HG03025 (cell line): ENCODE measurements around the gene KBTBD4.

ENCODE experiments used
- ATAC-seq: cut with Tn5 transposase; IDR thresholded peaks from one replicate; pipeline ENCODE4 v1.9.1; 2021; ENCODE audit warnings: mild to moderate bottlenecking, moderate library complexity; ENCODE audit not compliant: unreplicated experiment, low FRiP score

Gene KBTBD4

GRCh38 chr11:47578524-47579494 is at the start of gene KBTBD4, which contains the start of gene NDUFS3:
KBTBD4 (minus strand) TSS chr11:47578970; CDS start chr11:47578951, 19 bp downstream.
NDUFS3 (plus strand) TSS chr11:47579074; CDS start chr11:47579092, 18 bp downstream.
- peak; percentile 88 for ATAC-seq

DNA sequence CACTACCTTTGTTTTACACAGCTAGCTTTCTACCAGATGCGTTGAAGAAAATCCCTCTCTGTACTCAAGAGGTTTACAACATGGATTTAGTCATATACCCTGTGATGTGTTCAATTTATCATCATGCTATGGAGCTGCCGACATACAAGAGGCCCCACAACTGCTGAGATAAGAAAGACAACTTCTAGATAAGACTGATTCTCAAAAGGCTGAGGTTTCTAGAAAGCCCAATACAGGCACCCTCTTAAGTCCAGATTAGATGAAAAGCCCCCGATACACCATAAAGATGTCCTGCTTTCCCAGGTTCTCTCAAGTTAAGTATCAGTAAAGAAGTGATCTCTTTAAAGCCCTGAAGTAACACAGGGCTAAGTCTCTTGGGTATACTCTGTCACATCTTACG is 49.3 kb upstream of the KBTBD4 start:
- no peak for ATAC-seq

DNA sequence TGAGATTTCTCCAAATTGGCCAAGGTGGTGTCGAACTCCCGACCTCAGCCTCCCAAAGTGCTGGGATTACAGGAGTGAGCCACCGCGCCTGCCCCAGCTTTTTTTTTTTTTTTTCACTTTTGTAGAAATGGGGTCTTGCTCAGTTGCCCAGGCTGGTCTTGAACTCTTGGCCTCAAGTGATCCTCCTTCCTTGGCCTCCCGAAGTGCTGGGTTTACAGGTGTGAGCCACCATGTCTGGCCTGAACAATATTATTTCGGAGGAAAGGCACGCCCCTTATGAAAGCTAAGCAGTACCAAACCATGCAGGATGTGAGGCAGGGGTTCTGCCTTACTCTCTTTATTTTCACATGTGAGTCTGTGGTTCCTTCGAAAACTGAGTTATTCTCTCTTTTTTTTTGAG is 47.5 kb upstream of the KBTBD4 start:
- ATAC-seq, result no peak

DNA sequence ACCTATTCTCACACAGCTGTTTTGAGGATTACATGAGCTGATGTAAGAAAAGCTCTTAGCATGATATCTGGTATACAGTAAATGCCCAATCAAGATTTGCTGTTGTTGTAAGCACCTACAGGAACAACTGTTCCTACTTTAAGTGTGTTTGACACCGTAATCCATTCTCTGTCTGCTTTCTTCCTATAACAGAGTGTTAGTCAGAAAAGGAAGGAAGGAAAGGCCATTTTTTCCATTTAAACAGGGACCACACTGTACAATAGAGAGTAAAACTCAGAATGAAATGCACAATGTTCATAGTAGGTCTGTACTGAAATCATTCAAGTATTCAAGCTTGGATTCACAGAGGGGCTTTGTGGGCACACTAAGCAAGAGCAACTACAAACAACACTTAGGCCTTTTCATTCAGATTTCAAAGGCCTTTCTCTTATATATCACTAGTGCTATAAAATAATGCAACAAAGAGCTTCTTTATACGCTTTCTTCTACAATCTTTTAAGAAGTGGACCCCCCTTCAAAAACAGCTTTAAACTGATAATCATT is 42.1 kb upstream of the KBTBD4 start:
- no peak for ATAC-seq

DNA sequence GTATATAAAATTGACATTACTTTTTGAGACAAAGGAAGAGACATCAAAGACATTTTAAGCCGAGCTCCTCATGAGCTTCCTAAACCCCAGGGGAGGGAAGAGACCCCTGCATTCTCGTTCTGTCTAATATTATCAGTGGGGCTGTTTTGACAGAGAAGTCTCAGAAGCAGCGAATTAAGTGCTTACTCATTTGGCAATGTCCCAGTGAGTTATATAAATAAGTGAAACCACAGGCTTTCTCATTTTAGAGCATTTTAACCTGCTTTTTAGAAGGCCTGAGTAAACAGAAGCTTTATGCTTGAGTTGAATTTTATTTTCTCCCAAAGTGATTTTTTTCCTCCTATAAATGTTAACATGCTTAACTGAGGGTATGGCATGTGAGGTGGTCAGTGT is 38.6 kb upstream of the KBTBD4 start:
- ATAC-seq, result no peak

GRCh38 chr11:47616726-47617416 is 38.1 kb upstream of the KBTBD4 start:
- ATAC-seq, result no peak

- ATAC-seq, result no peak
Observed at GRCh38 chr11:47615249-47615648, 36.5 kb upstream of the KBTBD4 start.

DNA sequence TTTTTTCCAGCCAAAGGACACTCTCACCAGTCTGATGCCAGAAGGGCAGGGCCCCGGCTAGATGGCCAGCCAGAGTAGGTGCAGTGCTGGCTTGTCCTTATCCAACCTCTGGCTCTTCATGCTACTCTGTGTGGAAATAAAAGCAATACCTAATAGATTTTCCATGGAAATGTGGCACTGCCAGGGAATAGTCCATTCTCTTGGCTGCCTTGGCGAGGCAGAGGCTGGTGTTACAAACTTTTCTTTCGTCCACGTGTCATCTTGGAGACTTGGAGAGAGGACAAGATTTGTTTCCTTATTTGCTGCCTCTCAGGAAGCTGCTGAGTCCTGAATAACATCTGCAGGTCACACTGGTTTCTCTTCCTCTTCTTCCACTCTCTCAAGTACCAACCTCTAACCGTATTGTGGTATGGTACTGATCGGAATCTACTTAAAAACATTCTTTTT is 32.6 kb upstream of the KBTBD4 start:
- peak; percentile 88 for ATAC-seq

- ATAC-seq, result no peak
Observed at GRCh38 chr11:47609675-47610074, 30.9 kb upstream of the KBTBD4 start.

- no peak for ATAC-seq
Observed at GRCh38 chr11:47607380-47607779, 28.6 kb upstream of the KBTBD4 start.

DNA sequence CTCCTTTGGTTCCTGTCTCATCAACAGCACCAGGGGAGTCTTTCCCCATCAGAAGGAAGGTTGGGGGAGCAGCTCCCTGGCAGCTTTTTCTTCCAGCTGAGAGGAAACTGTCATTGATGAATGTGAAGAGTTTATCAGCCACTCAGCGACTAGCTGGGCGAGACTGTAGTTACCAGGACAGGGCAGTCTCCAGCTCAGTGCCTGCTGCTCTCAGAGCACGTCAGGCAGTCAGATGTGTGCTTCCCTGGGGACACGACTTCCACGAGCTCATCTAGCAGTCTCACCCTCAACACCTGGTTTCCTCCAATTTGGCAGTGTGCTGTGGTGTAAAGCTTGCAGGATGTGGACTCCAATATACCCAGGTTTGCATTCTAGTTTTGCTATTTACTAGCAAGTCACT is 28.0 kb upstream of the KBTBD4 start:
- no peak for ATAC-seq

- ATAC-seq, result no peak
Observed at GRCh38 chr11:47605921-47606320, 27.2 kb upstream of the KBTBD4 start.

- no peak for ATAC-seq
Observed at GRCh38 chr11:47603295-47603694, 24.5 kb upstream of the KBTBD4 start.

DNA sequence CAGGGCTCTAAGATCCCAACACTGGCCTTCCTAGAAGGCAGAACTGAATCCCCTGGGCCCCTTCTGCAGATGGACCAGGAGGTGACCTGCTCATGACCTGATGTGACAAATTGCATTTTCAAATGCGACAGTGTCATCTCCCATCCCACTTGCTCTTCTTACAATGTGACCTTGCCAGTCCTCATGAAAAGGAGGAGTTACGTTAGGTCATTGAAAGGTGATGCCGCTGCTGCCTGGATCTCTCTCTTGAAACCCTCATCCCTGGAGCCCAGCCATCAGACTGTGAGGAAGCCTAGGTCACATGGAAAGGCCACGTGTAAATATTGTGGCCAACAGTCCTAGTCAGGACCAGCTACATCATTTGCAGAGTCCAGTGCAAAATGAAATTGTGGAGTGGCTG is 21.1 kb upstream of the KBTBD4 start:
- ATAC-seq, result no peak

DNA sequence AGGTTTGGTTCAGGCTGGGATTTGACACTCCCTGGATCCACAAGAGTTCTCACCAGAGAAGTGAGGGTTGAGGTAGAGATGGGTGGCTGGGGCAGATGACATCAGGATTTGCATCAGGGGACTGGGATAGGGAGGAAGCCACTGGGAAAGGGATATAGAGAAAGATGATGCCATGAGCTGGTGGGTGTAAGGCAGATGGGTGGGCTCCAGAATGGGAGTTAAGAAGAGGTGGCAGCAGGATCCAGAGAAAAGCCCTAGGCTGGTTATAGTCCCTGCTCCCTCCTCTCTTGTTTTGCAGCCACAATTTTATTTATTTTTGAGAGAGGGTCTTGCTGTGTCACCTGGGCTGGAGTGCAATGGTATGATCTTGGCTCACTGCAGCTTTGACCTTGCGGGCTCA is 17.2 kb upstream of the KBTBD4 start:
- ATAC-seq, result no peak

GRCh38 chr11:47595029-47595428 is 16.3 kb upstream of the KBTBD4 start:
- ATAC-seq, result no peak

DNA sequence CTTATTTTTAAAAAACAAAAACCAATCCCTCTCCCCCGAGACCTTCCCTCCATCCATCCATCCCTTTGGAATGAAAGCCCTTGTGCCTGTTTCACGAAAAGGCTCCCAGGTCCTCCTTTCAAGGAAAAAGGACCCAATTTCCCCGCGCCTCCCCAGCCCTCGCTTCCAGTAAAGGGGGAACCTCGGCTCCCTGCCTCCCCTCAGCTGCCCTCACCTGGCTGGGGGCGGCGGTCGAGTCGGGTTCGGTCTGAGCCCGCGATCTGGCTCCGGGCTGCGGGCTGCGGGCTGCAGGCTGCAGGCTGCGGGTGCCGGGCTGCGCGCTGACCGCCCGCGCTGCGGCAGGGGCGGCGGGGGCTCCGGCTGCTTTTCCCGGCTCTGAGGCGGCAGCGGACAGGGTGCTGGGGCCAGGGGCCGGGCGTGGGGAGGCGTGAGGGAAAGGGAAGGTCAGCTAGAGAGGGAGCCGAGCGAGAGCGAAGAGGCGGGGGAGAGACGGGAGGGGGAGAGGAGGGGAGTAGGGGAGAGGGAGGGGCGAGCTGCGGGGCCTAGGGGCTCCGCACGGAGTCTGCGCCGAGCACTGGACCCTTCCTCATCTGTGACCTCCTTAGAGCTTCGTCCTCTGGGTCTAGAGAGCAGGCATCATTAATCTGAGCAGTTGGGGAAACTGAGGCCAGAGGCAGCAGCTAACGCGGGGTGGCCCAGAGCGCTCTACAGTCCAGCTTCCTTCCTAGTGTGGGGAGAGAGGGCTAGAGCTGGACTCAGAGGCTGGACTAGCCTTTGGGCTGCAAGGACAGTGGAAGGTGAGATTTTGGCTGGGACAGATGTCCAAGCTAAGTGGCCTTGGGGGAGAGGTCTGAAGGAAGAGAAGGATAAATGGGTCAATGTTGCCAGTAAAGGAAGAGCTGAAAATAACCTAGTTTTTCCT is 15.4 kb upstream of the KBTBD4 start, which contains the start of gene C1QTNF4:
C1QTNF4 (minus strand) TSS at position 478 of the 922 bp plus-strand sequence. CDS start 3,601 bp downstream, outside the sequence.
- ATAC-seq, result no peak

DNA sequence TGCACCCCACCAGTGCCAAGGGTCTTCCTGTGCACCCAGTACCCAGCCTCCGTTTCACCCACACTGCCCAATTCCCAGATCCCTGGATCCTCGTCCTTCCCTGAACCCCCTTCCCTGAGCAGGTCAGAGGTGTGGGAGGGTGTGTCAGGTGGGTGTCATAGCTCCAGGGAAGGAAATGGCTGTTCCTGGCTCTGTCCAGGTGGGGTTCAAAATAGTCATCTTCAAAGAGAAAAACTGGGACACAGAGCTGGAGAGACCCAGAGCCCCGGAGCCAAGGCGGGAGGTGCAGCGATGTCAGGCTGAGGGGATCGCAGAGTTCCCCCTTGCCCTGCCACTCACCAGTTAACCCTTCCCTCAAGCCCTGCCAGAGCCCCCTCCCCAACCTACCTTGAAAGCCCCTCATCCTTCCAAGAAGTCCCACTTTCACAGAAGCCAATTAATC is 14.7 kb upstream of the KBTBD4 start:
- ATAC-seq, result no peak

GRCh38 chr11:47592970-47593369 is 14.2 kb upstream of the KBTBD4 start:
- no peak for ATAC-seq

DNA sequence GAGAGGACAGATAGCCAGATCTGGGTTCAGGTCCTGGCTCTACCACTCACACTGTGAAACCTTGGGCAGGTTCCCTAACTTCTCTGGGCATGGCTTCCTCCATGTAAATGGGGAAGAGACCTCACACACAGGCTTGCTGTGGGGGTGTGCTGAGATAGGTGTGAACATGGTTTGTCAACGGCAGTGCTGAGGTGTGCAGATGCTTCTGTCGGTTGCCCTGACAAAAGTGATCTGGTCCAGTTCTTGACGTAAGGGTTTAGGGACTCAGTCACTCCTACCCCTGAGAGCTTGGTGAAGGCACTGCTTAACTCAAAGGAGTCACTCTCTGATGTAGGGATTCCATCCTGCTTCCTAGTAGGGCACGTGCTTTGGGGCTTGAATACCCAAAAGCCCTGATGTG is 13.5 kb upstream of the KBTBD4 start:
- no peak for ATAC-seq
